NCI-H1417 (cell line): ENCODE measurements around the gene SALL1.

Experiments used
- DNase-seq, 3 experiments: peaks; one replicate each; lab custom pipeline; 2025; lab: John Stamatoyannopoulos, UW

Gene SALL1

GRCh38 chr16:51111759-51112158 is 39.3 kb downstream of the SALL1 start:
- no peak for DNase-seq

GRCh38 chr16:51110700-51111157 is 40.3 kb downstream of the SALL1 start:
- no peak for DNase-seq

- no peak for DNase-seq
These were observed 41.9 kb downstream of the SALL1 start for GRCh38 chr16:51109173-51109572.

DNA sequence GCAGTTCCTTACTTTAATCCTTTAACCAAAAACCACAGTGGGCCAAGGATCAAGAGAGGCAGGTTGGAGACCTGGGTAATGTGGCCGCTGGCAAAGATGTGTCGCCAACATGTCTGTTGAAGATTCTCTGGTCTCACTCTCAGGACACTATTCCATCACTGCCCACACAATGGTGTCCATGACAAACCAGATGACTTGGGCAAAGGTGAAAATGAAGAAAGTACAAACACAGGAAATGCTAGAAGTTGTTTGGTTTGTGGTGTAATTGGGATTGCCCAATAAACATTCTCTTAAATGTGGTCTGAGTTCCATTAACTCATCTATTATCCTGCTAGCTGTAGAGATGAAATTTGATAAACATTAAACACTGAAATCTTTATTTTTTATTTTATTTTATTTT is 43.3 kb downstream of the SALL1 start:
- DNase-seq: no peak

DNA sequence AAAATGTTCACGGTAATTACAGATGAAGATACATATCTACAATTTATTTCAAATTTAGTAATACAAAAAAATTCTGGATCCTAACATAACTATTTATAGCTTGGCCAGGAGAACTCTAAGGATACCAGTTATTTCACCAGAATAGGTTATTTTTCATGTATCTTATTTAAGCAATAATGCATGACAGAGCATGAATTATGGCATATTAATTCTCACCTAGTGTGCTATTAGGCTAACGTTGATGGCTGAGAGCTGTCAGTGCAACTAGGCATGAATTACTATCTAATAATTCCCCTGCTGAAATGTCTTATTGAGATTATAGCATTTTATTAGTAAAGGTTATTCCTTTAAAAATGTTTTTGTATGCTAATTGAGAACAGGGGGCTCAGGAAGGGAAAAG is 44.5 kb downstream of the SALL1 start:
- DNase-seq: no peak

DNA sequence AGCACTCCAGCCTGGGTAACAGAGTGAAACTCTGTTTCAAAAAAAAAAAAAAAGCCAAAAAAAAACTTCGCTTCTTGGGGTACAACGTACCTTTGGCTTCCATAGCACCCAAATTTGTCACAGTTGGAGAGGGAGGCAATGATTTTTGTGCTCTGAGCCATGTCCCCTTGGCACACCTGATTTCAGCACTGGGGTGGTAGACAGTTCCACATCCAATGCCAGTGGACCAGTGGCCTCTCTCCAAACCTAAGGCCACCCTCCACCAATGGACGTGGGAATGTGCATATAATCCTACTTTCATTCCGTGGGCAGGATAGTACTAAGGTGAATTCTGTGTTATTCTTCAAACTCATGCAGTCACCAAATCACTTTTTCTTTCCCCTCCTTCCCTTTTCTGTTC is 47.5 kb downstream of the SALL1 start:
- DNase-seq: no peak

- no peak for DNase-seq
These were observed 53.3 kb downstream of the SALL1 start for GRCh38 chr16:51097729-51098128.

DNA sequence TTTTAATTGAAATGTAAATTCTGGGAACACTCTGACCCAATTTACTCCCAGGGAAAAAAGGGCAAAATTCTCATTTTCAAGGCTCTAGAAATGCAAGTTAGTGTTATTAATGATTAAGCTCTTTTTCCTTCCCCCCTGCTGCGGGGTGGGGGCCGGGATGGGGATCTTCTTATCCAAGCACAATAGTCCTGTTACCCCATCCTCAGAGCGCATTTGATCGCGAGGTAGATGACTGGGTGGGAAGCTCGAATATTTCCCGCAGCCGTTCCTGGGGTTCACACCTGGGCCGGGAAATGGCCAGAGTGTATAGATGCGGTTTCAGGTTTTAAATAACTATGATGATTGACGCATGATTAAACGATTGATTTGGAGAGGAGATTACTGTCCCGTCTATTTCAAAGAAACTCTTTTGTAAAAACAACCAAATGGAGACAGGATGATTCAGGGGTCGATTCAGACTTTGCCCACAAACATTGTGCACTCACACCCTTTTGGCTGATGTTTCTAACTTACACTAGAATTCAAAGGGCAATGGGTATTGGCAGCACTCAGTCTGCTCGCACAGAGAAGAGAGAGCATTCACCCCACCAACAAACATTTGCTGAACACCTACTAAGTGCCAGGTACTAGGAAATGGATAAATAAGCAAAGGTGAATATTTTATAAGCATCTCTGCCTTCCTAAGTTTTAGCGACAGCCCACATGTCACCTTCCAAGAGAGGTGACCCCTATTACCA is 55.0 kb downstream of the SALL1 start:
- no peak for DNase-seq

GRCh38 chr16:51095084-51095881 is 55.8 kb downstream of the SALL1 start:
- no peak for DNase-seq

DNA sequence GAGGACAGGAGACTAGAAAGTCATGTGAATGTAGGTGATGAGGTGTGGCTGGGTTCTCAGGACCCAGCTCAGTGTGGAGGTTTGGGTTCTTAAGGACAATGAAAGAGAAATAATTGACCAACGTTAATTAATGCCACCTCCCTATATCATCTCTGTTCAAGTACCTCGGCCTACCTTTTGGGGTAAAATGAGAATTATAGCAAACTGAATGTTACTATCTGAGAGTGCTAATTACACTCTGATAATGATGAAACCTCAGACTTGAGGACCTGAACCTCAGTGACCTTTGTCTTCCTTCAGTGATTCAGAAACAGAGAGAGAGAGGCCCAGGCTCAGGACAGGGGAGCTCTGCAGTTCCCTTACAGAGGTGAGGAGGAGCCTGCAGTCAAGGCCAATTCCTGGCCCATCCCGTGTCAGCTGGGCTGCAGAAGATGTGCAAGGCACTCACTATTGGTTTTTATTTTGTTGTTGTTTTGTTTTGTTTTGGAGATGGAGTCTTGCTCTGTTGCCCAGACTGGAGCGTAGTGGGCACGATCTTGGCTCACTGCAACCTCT is 57.3 kb downstream of the SALL1 start:
- no peak for DNase-seq
